ENCODE data around the gene DMD.

DMD gene

GRCh38 chrX:31124536-31124935 is 2086.8 kb downstream of the DMD start:
- no peak overlapping the region for H3K4me3 ChIP-seq (ENCODE audit: low read depth, low read length)
- DNase-seq (ENCODE audit: low read depth) = no peak
- no peak for TF ChIP-seq CTCF (conservative IDR thresholded peaks at IDR 0.05; ENCODE audit: low read depth, low read length)

GRCh38 chrX:31123335-31123734 is 2088.0 kb downstream of the DMD start:
- H3K4me3 ChIP-seq (ENCODE audit: low read depth, low read length) = no peak overlapping the region
- TF ChIP-seq CTCF (conservative IDR thresholded peaks at IDR 0.05; ENCODE audit: low read depth, low read length) = no peak
- no peak for DNase-seq (ENCODE audit: low read depth)

- no peak for TF ChIP-seq CTCF (conservative IDR thresholded peaks at IDR 0.05; ENCODE audit: low read depth, low read length)
- DNase-seq (ENCODE audit: low read depth) = no peak
- no peak overlapping the region for H3K4me3 ChIP-seq (ENCODE audit: low read depth, low read length)
These were observed 2094.1 kb downstream of the DMD start for GRCh38 chrX:31117266-31117665.

DNA sequence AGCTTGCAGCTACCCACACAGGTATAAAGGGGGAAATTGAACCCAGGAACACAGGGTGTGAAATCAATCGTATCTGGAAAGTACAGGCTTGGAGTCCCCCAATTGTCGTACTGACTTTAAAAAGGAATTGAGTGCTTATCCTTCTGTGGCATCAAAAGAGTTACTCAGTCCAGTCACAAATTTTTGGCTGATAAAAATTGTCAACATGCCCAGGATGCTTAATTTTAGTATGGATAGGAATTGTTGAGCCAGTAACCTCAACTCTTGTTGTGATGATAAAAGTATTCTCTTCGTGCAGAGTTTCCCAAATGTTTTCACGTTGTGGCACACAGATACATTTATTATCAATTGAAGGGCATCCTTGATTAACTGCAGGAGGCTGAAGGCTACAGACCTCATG is 2096.0 kb downstream of the DMD start:
- TF ChIP-seq CTCF (conservative IDR thresholded peaks at IDR 0.05; ENCODE audit: low read depth, low read length) = no peak
- H3K4me3 ChIP-seq (ENCODE audit: low read depth, low read length) = no peak overlapping the region

GRCh38 chrX:31114858-31115257 is 2096.5 kb downstream of the DMD start:
- DNase-seq (ENCODE audit: low read depth) = no peak
- no peak for TF ChIP-seq CTCF (conservative IDR thresholded peaks at IDR 0.05; ENCODE audit: low read depth, low read length)

More for the DNA sequence above, 2096.0 kb downstream of the DMD start:
- DNase-seq (ENCODE audit: low read depth) = no peak

DNA sequence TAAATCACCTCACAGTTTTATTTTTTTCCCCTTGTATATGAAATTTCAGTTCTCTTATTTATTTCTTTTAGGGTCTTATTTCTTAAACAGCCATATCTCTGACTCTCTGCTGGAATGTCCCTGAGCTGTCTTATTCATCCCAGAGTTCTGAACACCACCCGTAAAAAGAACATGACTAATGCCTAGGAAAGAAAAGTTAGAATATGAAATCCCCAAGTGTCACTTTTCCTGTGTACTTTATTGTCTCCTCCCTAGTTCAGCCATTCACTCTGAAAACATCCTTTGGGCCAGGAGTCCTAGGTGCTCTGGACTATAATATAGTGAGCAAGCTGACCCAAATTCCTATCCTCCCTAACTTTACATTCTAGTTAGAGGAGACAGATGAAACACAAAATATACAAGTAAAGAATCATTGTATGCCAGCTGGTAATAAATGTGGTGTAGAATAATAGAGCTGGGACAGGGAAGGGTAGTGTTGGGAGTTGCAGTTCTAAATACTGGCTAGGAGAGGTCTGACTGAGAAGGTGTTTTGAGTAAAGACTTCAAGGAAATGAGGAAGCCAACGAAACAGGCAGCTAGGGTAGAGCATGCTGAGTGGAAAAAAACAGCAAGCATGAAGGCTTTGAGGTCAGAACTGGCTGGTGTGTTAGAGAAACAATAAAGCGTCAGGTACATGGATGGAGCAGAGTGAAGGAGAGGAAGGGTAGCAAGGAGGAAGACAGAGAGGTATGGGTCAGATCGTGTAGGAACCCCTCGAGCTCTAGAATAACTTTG is 2098.9 kb downstream of the DMD start:
- TF ChIP-seq CTCF (conservative IDR thresholded peaks at IDR 0.05; ENCODE audit: low read depth, low read length) = no peak
- H3K4me3 ChIP-seq (ENCODE audit: low read depth, low read length) = no peak overlapping the region
- no peak for DNase-seq (ENCODE audit: low read depth)

More at GRCh38 chrX:31114858-31115257, 2096.5 kb downstream of the DMD start:
- no peak overlapping the region for H3K4me3 ChIP-seq (ENCODE audit: low read depth, low read length)

DNA sequence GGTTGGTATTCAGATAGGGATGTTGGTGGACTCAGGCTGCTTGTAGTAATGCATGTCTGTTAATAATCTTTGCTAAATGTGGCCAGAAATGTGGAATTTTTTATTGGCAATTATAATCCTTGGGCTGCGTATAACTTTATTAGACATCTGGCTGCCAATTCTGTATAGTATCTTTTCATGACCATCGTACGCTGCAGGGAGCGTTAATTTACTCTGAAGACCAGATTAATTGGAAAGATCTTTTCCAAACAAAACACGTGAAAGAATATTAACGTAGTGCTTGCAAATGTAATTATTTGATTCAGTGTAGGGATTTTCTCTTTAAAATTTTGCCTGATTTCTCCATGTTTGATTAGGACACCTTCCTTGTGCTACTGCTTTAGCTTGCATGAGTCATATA is 2100.7 kb downstream of the DMD start:
- DNase-seq (ENCODE audit: low read depth) = no peak

More for the DNA sequence above, 2100.7 kb downstream of the DMD start:
- TF ChIP-seq CTCF (conservative IDR thresholded peaks at IDR 0.05; ENCODE audit: low read depth, low read length) = no peak
- no peak overlapping the region for H3K4me3 ChIP-seq (ENCODE audit: low read depth, low read length)
